GM12878 (cell line): ENCODE measurements around the gene HPCA. TPM values are rescaled to one million over a fixed set of nuclear protein-coding genes. Genes with fewer than 3 reads are reported as not detected.

ENCODE experiments used
- BMI1 ChIP-seq: fragments of 450-650 bp; IDR thresholded peaks from 2 replicates; pipeline ENCODE4 v1.6.1; 2016; ENCODE audit warnings: mild to moderate bottlenecking, moderate library complexity, borderline replicate concordance
- JUNB ChIP-seq: IDR thresholded peaks from 2 replicates; pipeline ENCODE4 v1.6.1; 2016; ENCODE audit warnings: antibody characterized with exemption, mild to moderate bottlenecking
- NFXL1 ChIP-seq: fragments of 450-650 bp; IDR thresholded peaks from 2 replicates; pipeline ENCODE4 v1.6.1; 2017; ENCODE audit warnings: antibody characterized with exemption, mild to moderate bottlenecking, borderline replicate concordance
- RAD21 ChIP-seq: IDR thresholded peaks from 2 replicates; pipeline ENCODE4 v1.6.1; 2011; ENCODE audit warnings: mild to moderate bottlenecking, low read depth, low read length, moderate library complexity; ENCODE audit not compliant: insufficient read depth
- SPI1 ChIP-seq: IDR thresholded peaks from 2 replicates; pipeline ENCODE4 v1.6.1; 2011; ENCODE audit warnings: low read depth, mild to moderate bottlenecking, low read length, moderate library complexity, borderline replicate concordance; ENCODE audit not compliant: insufficient read depth
- TCF3 ChIP-seq: IDR thresholded peaks from 2 replicates; pipeline ENCODE4 v1.6.1; 2012; ENCODE audit warnings: low read depth, mild to moderate bottlenecking, low read length, borderline replicate concordance; ENCODE audit not compliant: insufficient read depth
- USF2 ChIP-seq: IDR thresholded peaks from 2 replicates; pipeline ENCODE4 v1.6.1; 2011; ENCODE audit warnings: low read depth, low read length, improper control_type of control experiment, borderline replicate concordance
- polyA plus RNA-seq, 11 experiments: library from polyadenylated mRNA; depleted of rRNA in 4 of 11; unstranded in 6 of 11; stranded (reverse) in 5 of 11; fragments of >200 nt; fragmentation: Nextera tagmentation in 4 of 11; fragmentation: Illumina TruSeq in 1 of 11; extraction: Ambion mirVana in 4 of 11; extraction: Trizol in 1 of 11; gene quantifications; 1 replicate in 1 of 11; 2 replicates in 10 of 11; pipeline versions ENCODE4 v1.2.1 to v1.2.3, GENCODE V29; 2011 to 2016; ENCODE audit warnings: inconsistent platforms in 2 of 11, missing spikeins in 2 of 11, low read depth in 1 of 11
- total RNA-seq, 4 experiments: library from RNA; depleted of rRNA in 3 of 4; stranded (reverse); fragments of >200 nt in 3 of 4; fragmentation: Illumina TruSeq in 1 of 4; extraction: Trizol in 1 of 4; gene quantifications; 2 replicates each; pipeline versions ENCODE4 v1.2.1 to v1.2.3, GENCODE V29; 2013 to 2021
- TF ChIP-seq, protein P1 (sequence below): fragments of 450-650 bp; IDR thresholded peaks from 2 replicates; pipeline ENCODE4 v1.6.1; 2018; ENCODE audit warnings: borderline replicate concordance, mild to moderate bottlenecking; ENCODE audit not compliant: partially characterized antibody

Gene HPCA
- total and polyA plus RNA-seq, 10 of the 15 experiments (the other 5 are each of a cell fraction or from before 2014, with no cell fraction given) = 0.11 TPM; not detected in 9

- TF ChIP-seq, protein P1, sequence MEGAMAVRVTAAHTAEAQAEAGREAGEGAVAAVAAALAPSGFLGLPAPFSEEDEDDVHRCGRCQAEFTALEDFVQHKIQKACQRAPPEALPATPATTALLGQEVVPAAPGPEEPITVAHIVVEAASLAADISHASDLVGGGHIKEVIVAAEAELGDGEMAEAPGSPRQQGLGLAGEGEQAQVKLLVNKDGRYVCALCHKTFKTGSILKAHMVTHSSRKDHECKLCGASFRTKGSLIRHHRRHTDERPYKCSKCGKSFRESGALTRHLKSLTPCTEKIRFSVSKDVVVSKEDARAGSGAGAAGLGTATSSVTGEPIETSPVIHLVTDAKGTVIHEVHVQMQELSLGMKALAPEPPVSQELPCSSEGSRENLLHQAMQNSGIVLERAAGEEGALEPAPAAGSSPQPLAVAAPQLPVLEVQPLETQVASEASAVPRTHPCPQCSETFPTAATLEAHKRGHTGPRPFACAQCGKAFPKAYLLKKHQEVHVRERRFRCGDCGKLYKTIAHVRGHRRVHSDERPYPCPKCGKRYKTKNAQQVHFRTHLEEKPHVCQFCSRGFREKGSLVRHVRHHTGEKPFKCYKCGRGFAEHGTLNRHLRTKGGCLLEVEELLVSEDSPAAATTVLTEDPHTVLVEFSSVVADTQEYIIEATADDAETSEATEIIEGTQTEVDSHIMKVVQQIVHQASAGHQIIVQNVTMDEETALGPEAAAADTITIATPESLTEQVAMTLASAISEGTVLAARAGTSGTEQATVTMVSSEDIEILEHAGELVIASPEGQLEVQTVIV = no peak
- TF ChIP-seq SPI1 (no peak), RAD21 (no peak), JUNB (no peak), BMI1 (no peak), USF2 (no peak), TCF3 (no peak), NFXL1 (no peak)
Observed at GRCh38 chr1:32896451-32896850, 10.2 kb downstream of the HPCA start (continued).
